ENCODE data around the gene KDM2A.
A peak's percentile ranks its signal among the peaks of the same experiment; 100 is the strongest.

GRCh38 chr11:67195971-67196456 is 77.0 kb downstream of the KDM2A start:
- TF ChIP-seq CTCF (IDR thresholded peaks at IDR 0.05; ENCODE audit: low read depth, low read length) (peak; percentile 11), POLR2A (IDR thresholded peaks at IDR 0.05; ENCODE audit: extremely low read depth, insufficient read length) (no peak), MAX (IDR thresholded peaks at IDR 0.05; ENCODE audit: low read depth, low read length) (peak; percentile 55), MYC (IDR thresholded peaks at IDR 0.05; ENCODE audit: low read depth, low read length) (no peak)

Data from NB4 (cell line).